Measurements from ENCODE around the gene ALKBH4.

The ALKBH4 gene

DNA sequence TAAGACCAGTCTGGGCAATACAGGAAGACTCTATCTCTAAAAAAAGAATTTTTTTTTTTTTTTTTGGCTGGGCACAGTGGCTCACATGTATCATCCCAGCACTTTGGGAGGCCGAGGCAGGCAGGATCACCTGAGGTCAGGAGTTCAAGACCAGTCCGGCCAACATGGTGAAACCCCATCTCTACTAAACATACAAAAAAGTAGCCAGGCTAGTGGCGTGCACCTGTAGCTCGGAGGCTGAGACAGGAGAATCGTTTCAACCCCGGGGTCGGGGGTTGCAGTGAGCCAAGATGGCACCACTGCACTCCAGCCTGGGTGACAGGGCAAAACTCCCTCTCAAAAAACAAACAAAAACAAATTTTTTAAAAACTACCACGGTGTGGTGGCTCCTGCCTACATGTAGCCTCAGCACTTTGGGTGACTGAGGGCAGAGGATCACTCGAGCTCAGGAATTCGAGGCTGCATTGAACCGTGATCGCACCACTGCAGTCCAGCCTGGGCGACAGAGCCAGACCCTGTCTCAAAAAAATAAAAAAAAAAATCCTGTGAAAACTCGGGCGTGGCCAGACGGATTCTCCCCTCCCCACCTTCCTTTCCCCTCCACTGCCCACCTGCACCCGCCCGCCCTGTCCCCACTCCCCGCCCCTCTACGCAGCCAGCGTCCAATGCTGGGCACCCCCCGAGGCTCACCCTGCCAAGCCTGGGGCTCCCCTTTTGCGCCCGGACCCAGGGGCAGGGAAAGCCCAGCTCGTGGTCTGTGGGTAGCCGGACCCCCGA, 32.0 kb downstream of the ALKBH4 start:
- H3K4me3 ChIP-seq (ENCODE audit: low read depth, low read length): no peak overlapping the region
- TF ChIP-seq, protein P1, sequence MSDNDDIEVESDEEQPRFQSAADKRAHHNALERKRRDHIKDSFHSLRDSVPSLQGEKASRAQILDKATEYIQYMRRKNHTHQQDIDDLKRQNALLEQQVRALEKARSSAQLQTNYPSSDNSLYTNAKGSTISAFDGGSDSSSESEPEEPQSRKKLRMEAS (IDR thresholded peaks at IDR 0.05; ENCODE audit: low read depth, low read length): no peak
- TF ChIP-seq POLR2A (IDR thresholded peaks at IDR 0.05; ENCODE audit: extremely low read depth, insufficient read length): no peak
- TF ChIP-seq, protein P2, sequence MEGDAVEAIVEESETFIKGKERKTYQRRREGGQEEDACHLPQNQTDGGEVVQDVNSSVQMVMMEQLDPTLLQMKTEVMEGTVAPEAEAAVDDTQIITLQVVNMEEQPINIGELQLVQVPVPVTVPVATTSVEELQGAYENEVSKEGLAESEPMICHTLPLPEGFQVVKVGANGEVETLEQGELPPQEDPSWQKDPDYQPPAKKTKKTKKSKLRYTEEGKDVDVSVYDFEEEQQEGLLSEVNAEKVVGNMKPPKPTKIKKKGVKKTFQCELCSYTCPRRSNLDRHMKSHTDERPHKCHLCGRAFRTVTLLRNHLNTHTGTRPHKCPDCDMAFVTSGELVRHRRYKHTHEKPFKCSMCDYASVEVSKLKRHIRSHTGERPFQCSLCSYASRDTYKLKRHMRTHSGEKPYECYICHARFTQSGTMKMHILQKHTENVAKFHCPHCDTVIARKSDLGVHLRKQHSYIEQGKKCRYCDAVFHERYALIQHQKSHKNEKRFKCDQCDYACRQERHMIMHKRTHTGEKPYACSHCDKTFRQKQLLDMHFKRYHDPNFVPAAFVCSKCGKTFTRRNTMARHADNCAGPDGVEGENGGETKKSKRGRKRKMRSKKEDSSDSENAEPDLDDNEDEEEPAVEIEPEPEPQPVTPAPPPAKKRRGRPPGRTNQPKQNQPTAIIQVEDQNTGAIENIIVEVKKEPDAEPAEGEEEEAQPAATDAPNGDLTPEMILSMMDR (IDR thresholded peaks at IDR 0.05; ENCODE audit: low read depth, low read length): no peak
- no peak for TF ChIP-seq MYC (IDR thresholded peaks at IDR 0.05; ENCODE audit: low read depth, low read length)
- DNase-seq (ENCODE audit: low read depth): no peak

DNA sequence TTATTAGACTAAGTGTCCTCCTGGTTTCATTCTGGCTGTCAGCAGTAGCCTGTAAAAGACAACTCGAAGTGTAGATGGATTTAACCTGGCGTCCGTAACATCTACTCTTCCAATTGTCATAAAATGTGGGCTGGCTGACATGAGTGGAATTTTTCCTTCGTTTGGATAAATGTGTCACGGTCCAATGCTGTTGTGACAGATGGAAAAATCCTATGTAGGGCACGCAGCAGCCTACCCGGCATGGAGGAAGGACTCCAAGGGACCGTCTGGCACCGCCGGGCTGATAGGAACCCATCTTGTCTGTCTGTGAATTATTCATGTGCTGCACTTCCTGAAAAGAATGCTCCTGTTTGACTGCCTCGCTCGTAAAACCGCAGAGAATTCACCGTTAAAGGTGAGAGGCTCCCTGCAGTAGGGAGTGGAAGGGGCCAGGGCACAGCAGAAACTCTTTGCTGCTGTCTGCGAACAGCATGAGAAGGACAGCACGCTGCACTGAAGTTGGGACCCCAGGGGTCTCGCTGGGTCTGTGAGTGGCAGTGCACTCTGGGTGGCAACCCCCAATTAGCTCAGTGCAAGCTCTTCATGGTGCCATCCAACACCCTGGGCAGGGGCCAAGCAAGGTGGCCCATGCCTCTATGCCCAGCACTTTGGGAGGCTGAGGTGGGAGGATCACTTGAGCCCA, 32.9 kb downstream of the ALKBH4 start:
- DNase-seq (ENCODE audit: low read depth): peak; percentile 75
- no peak overlapping the region for H3K4me3 ChIP-seq (ENCODE audit: low read depth, low read length)
- TF ChIP-seq MYC (IDR thresholded peaks at IDR 0.05; ENCODE audit: low read depth, low read length): 0 out of 2 replicates have a peak, but pooled peaks have one; percentile 4
- TF ChIP-seq, protein P1 (IDR thresholded peaks at IDR 0.05; ENCODE audit: low read depth, low read length): peak; percentile 25; the same call in 1 of the 2 replicates
- TF ChIP-seq, protein P2 (IDR thresholded peaks at IDR 0.05; ENCODE audit: low read depth, low read length): no peak
- no peak for TF ChIP-seq POLR2A (IDR thresholded peaks at IDR 0.05; ENCODE audit: extremely low read depth, insufficient read length)

DNA sequence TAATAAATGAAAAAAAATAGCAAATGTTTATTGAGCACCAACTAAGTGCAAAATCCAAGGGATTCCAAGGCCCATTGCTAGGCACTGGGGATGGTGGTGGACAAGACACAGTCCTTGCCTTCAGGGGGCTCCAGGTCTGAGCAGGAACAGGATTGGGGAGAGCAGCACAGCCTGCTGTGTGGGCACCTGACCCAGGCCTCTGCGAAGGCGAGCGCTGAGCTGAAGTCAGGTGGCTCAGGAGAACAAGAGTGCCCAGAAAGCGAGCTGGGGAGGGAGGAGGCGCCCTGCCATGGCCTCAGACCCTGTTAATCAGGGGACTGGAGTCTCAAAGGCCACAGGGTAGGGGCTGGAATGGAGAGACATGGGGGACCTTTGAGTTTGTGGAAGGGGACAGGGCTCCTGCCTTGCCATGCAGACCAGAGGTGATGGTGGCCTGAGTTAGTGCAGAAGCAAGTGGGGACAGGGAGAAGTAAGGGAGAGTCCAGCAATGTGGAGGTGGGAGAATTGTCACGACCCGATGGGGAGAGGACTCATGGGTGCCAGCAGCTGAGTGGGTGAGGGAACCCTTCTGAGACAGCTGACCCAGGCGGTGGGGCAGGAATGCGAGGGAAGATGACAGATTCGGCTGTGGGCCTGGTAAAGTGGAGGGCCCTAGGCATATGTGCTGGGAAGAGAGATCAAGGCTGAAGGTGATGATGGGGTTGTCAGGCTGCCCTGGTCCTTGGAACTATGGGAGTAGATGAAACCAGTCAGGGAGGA, 35.3 kb downstream of the ALKBH4 start:
- H3K4me3 ChIP-seq (ENCODE audit: low read depth, low read length): no peak overlapping the region
- no peak for DNase-seq (ENCODE audit: low read depth)
- no peak for TF ChIP-seq POLR2A (IDR thresholded peaks at IDR 0.05; ENCODE audit: extremely low read depth, insufficient read length)
- TF ChIP-seq, protein P2 (IDR thresholded peaks at IDR 0.05; ENCODE audit: low read depth, low read length): no peak
- TF ChIP-seq, protein P1 (IDR thresholded peaks at IDR 0.05; ENCODE audit: low read depth, low read length): no peak

DNA sequence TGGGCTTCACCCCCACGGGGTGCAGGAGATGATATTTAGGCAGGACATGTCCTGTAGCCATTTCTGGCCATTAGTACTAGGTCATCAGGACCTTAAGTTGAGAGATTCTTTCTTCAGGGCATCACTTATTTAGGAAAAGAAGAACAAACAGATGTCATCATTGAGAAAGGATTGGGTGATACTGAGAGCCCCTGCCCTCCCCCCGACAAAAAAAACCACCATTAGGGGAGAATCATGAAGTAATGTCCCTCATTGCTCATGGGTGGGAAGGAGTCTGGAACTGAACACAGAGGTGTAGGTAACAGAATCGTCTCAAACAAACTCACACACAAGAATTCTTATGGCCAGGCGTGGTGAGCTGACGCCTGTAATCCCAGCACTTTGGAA, 37.7 kb downstream of the ALKBH4 start:
- TF ChIP-seq MYC (IDR thresholded peaks at IDR 0.05; ENCODE audit: low read depth, low read length): no peak
- TF ChIP-seq, protein P1 (IDR thresholded peaks at IDR 0.05; ENCODE audit: low read depth, low read length): no peak
- TF ChIP-seq POLR2A (IDR thresholded peaks at IDR 0.05; ENCODE audit: extremely low read depth, insufficient read length): no peak
- TF ChIP-seq, protein P2 (IDR thresholded peaks at IDR 0.05; ENCODE audit: low read depth, low read length): no peak
- DNase-seq (ENCODE audit: low read depth): no peak
- H3K4me3 ChIP-seq (ENCODE audit: low read depth, low read length): no peak overlapping the region

DNA sequence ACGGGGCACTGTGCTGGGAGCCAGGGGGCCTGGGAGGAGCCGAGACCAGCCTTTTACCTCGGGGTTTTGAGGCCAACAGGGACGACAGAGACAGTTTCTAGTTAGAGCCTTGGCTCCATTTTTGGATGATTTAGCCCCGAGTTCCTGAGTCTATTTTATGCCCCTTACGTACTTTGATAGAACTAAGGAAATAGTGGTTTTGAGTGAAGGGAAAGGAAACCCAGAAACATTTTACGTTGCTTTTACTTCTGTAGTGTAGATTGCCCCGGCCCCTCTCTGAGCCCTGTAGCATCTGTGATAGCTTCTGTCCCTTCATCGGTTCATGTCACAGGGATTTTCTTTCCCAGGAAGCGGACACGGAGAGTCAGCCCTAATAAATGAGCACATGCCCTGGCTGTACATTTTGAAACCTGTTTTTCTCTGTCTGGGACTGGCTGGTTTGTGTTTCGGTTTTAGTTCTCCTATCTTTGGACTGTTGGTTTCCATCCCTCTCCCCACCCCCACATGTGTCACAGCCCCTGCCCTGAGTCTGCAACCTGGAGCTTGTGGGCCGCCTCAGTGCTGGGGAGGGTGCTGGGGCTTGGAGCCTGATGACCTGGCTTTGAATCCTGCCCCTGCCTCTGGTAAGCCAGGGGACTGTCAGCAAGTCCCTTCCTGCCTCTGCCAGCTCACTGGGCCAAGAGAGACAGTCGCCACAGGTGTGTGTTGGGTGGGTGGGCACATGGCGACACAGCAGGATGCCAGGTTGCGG, 38.2 kb downstream of the ALKBH4 start:
- TF ChIP-seq POLR2A (IDR thresholded peaks at IDR 0.05; ENCODE audit: extremely low read depth, insufficient read length) (no peak), MYC (IDR thresholded peaks at IDR 0.05; ENCODE audit: low read depth, low read length) (no peak)
- TF ChIP-seq, protein P1 (IDR thresholded peaks at IDR 0.05; ENCODE audit: low read depth, low read length): no peak
- TF ChIP-seq, protein P2 (IDR thresholded peaks at IDR 0.05; ENCODE audit: low read depth, low read length): no peak
- H3K4me3 ChIP-seq (ENCODE audit: low read depth, low read length): no peak overlapping the region
- no peak for DNase-seq (ENCODE audit: low read depth)
